Stimulated activated naive CD8-positive, alpha-beta T cell treated with anti-CD3 and anti-CD28 coated beads, Interleukin-15, Interleukin-2, amounts not matched to agents 100 U/mL and 50 U/mL, for 24 hours (primary cell): ENCODE measurements around the gene MOV10.
"Not testable (repeated sequence)": the region's sequence is repeated elsewhere in the genome, so short reads cannot be mapped to it uniquely, and the experiment has no call there.

Source experiments
- ATAC-seq: fragments of 150-1000 bp; cut with Tn5 transposase; one replicate; pipeline ENCODE4 v1.10.0; 2021
- DNase-seq: peaks from one replicate; pipeline ENCODE4 v3.0.0; 2021

MOV10 gene

GRCh38 chr1:112674440-112674985, at the start of gene MOV10:
Gene MOV10 (plus strand): TSS chr1:112674659. CDS start chr1:112674913, 254 bp downstream.
- DNase-seq, result peak; percentile 70

GRCh38 chr1:112625696-112626095, 48.8 kb upstream of the MOV10 start:
- ATAC-seq (no peak), DNase-seq (no peak)

More at GRCh38 chr1:112674440-112674985, at the start of gene MOV10:
- peak; percentile 80 for ATAC-seq

GRCh38 chr1:112626193-112626592, 48.3 kb upstream of the MOV10 start:
- DNase-seq (no peak), ATAC-seq (no peak)

GRCh38 chr1:112626887-112627286, 47.6 kb upstream of the MOV10 start:
- DNase-seq (no peak), ATAC-seq (no peak)

GRCh38 chr1:112628516-112628915, 45.9 kb upstream of the MOV10 start:
- DNase-seq, result no peak
- ATAC-seq, result no peak

GRCh38 chr1:112629256-112629655, 45.2 kb upstream of the MOV10 start:
- no peak for ATAC-seq
- DNase-seq, result no peak

- no peak for ATAC-seq
- no peak for DNase-seq
Measured at GRCh38 chr1:112633628-112634027, 40.8 kb upstream of the MOV10 start.

GRCh38 chr1:112634367-112634766, 40.1 kb upstream of the MOV10 start:
- DNase-seq (no peak), ATAC-seq (no peak)

- no peak for ATAC-seq
- no peak for DNase-seq
Measured at GRCh38 chr1:112636056-112636455, 38.4 kb upstream of the MOV10 start.

- peak; percentile 59 for ATAC-seq
- DNase-seq, result no peak
Measured at GRCh38 chr1:112636597-112637253, 37.7 kb upstream of the MOV10 start.

GRCh38 chr1:112637254-112638109, 37.0 kb upstream of the MOV10 start:
- DNase-seq, result no peak

GRCh38 chr1:112638110-112638428, 36.4 kb upstream of the MOV10 start:
- no peak for DNase-seq
- ATAC-seq, result no peak

More at GRCh38 chr1:112637254-112638109, 37.0 kb upstream of the MOV10 start:
- ATAC-seq, result no peak

GRCh38 chr1:112640437-112640836, 34.0 kb upstream of the MOV10 start:
- ATAC-seq, DNase-seq: not testable (repeated sequence)

GRCh38 chr1:112643080-112643479, 31.4 kb upstream of the MOV10 start:
- ATAC-seq (no peak), DNase-seq (no peak)

- DNase-seq (no peak), ATAC-seq (no peak)
Measured at GRCh38 chr1:112646225-112646624, 28.2 kb upstream of the MOV10 start.

GRCh38 chr1:112651205-112651604, 23.3 kb upstream of the MOV10 start:
- no peak for DNase-seq
- no peak for ATAC-seq

GRCh38 chr1:112665857-112666256, 8.6 kb upstream of the MOV10 start:
- ATAC-seq (no peak), DNase-seq (no peak)

GRCh38 chr1:112666946-112667345, 7.5 kb upstream of the MOV10 start:
- DNase-seq, result no peak
- ATAC-seq, result peak; percentile 56

GRCh38 chr1:112672009-112672408, 2.5 kb upstream of the MOV10 start:
- DNase-seq (no peak), ATAC-seq (no peak)

- no peak for ATAC-seq
- no peak for DNase-seq
Measured at GRCh38 chr1:112672842-112673241, 1.6 kb upstream of the MOV10 start.

GRCh38 chr1:112673592-112674439, 643 bp upstream of the MOV10 start:
- ATAC-seq (peak; percentile 2), DNase-seq (no peak)

- DNase-seq (peak; percentile 65), ATAC-seq (peak; percentile 50)
Measured at GRCh38 chr1:112674986-112675727, 698 bp downstream of the MOV10 start.
